GM23248 (cell line): ENCODE data around the gene CD93. TPM values are rescaled to one million over a fixed set of nuclear protein-coding genes. Genes with fewer than 3 reads are reported as not detected.

Experiments used
- DNase-seq: peaks from one replicate; pipeline ENCODE4 v3.0.0-alpha.2; 2015
- H2AFZ ChIP-seq: fragments of 200-600 bp; sonication (generic); 2 replicates; pipeline ENCODE4 v1.6.1; 2016; ENCODE audit warnings: antibody characterized with exemption
- H3F3A ChIP-seq: fragments of 200-600 bp; sonication (generic); 2 replicates; pipeline ENCODE4 v1.6.1; 2016; ENCODE audit warnings: mild to moderate bottlenecking, antibody characterized with exemption, mixed run types; ENCODE audit not compliant: insufficient read depth
- H3K27ac ChIP-seq: fragments of 200-600 bp; sonication (generic); 2 replicates; pipeline ENCODE4 v1.5.1; 2016; ENCODE audit warnings: mild to moderate bottlenecking
- H3K27me3 ChIP-seq: fragments of 200-600 bp; sonication (generic); replicated peaks from 2 replicates; pipeline ENCODE4 v1.6.1; 2016; ENCODE audit warnings: mild to moderate bottlenecking; ENCODE audit not compliant: insufficient read depth
- H3K36me3 ChIP-seq: fragments of 200-600 bp; sonication (generic); 2 replicates; pipeline ENCODE4 v1.6.1; 2016; ENCODE audit warnings: low read depth, mild to moderate bottlenecking
- H3K4me1 ChIP-seq: fragments of 200-600 bp; sonication (generic); 2 replicates; pipeline ENCODE4 v1.6.1; 2016; ENCODE audit warnings: mild to moderate bottlenecking; ENCODE audit not compliant: insufficient read depth
- H3K4me2 ChIP-seq: fragments of 200-600 bp; sonication (generic); one replicate; pipeline ENCODE4 v1.6.1; 2016; ENCODE audit warnings: mild to moderate bottlenecking; ENCODE audit not compliant: unreplicated experiment
- H3K4me3 ChIP-seq: fragments of 200-600 bp; sonication (generic); 2 replicates; pipeline ENCODE4 v1.5.1; 2016; ENCODE audit warnings: mild to moderate bottlenecking
- H3K79me2 ChIP-seq: fragments of 200-600 bp; sonication (generic); 2 replicates; pipeline ENCODE4 v1.6.1; 2016; ENCODE audit warnings: mild to moderate bottlenecking; ENCODE audit not compliant: insufficient read depth
- H3K9ac ChIP-seq: fragments of 200-600 bp; sonication (generic); 2 replicates; pipeline ENCODE4 v1.6.1; 2016; ENCODE audit warnings: mild to moderate bottlenecking
- H3K9me2 ChIP-seq: fragments of 200-600 bp; sonication (generic); 2 replicates; pipeline ENCODE4 v1.6.1; 2016; ENCODE audit warnings: mixed run types, mild to moderate bottlenecking, moderate library complexity; ENCODE audit not compliant: insufficient read depth
- H3K9me3 ChIP-seq: fragments of 200-600 bp; sonication (generic); one replicate; pipeline ENCODE4 v1.6.1; 2017; ENCODE audit warnings: low read depth
- H4K20me1 ChIP-seq: fragments of 200-600 bp; sonication (generic); 2 replicates; pipeline ENCODE4 v1.6.0; 2016; ENCODE audit not compliant: insufficient read depth
- EZH2 ChIP-seq: fragments of 200-600 bp; sonication (generic); IDR thresholded peaks from 2 replicates; pipeline ENCODE4 v1.6.1; 2018; ENCODE audit warnings: antibody characterized with exemption, mild to moderate bottlenecking; ENCODE audit not compliant: insufficient read depth, poor library complexity, severe bottlenecking
- EZH2phosphoT487 ChIP-seq: fragments of 200-600 bp; sonication (generic); IDR thresholded peaks from 2 replicates; pipeline ENCODE4 v1.6.1; 2018; ENCODE audit warnings: antibody characterized with exemption, moderate library complexity, mild to moderate bottlenecking, low read depth; ENCODE audit not compliant: insufficient read depth
- WGBS, 2 experiments: methylation state at CpG; one replicate each; pipeline ENCODE4 v1.1.6; 2015 to 2017; ENCODE audit warnings: low lambda C conversion rate in 2 of 2, low coverage in 1 of 2; ENCODE audit errors: missing lambda C conversion rate in 2 of 2; 5-methylcytosine and 5-hydroxymethylcytosine counted together
- in situ Hi-C: fragments of 300-500 bp; cut with MboI; formaldehyde crosslinking; loops from 2 replicates; pipeline ENCODE4 v1.15.0; 2020
- polyA plus RNA-seq: library from polyadenylated mRNA; unstranded; fragments of >200 nt; fragmentation: Nextera tagmentation; extraction: Ambion mirVana; gene quantifications from 2 replicates; pipeline ENCODE4 v1.2.1, GENCODE V29; 2016
- total RNA-seq: library from RNA; depleted of rRNA; stranded (reverse); fragments of >200 nt; shearing (Covaris generic); gene quantifications from 2 replicates; pipeline ENCODE4 v1.2.3, GENCODE V29; 2014

CD93 gene
- total and polyA plus RNA-seq, 2 experiments from 2014 or later = 0.03 TPM; not detected in 1

- H3K9me2 ChIP-seq = no peaks in the 10 kb centered on the region
- no peak for DNase-seq
- H3K79me2 ChIP-seq = no peaks in the 10 kb centered on the region
- no peak overlapping the region for H3K9ac ChIP-seq
- in situ Hi-C loops = no loop called here
- no peak overlapping the region for H2AFZ ChIP-seq
- H4K20me1 ChIP-seq = no peaks in the 10 kb centered on the region
- H3K4me1 ChIP-seq = peaks cover 7% of the 10 kb centered on the region; the same call in 1 of the 2 replicates
- no peak overlapping the region for H3K4me3 ChIP-seq
- no peaks in the 10 kb centered on the region for H3K27me3 ChIP-seq
- no peak for TF ChIP-seq EZH2
- no peak for TF ChIP-seq EZH2phosphoT487
- H3K27ac ChIP-seq = no peak overlapping the region
- H3K4me2 ChIP-seq = no peak overlapping the region
- no peaks in the 10 kb centered on the region for H3F3A ChIP-seq
- H3K9me3 ChIP-seq = no peaks in the 10 kb centered on the region
- H3K36me3 ChIP-seq = no peaks in the 10 kb centered on the region
- WGBS, 2 experiments = 93 to 97% methylated on average over 6 to 9 of the region's 9 CpGs
Measured at GRCh38 chr20:23121751-23122320, 35.7 kb upstream of the CD93 start.

- TF ChIP-seq EZH2 = no peak
- TF ChIP-seq EZH2phosphoT487 = no peak
- WGBS, 2 experiments = 69 to 73% methylated on average over 15 of the region's 15 CpGs
- Histone ChIP-seq H3K4me2 (no peak overlapping the region), H3K9me2 (no peaks in the 10 kb centered on the region), H3K36me3 (no peaks in the 10 kb centered on the region), H3K9me3 (no peaks in the 10 kb centered on the region), H3K4me1 (peaks cover 7% of the 10 kb centered on the region; the same call in 1 of the 2 replicates), H3F3A (no peaks in the 10 kb centered on the region), H3K27me3 (no peaks in the 10 kb centered on the region), H3K27ac (no peak overlapping the region), H4K20me1 (no peaks in the 10 kb centered on the region), H3K79me2 (no peaks in the 10 kb centered on the region), H3K9ac (no peak overlapping the region), H2AFZ (no peak overlapping the region), H3K4me3 (no peak overlapping the region)
- in situ Hi-C loops = no loop called here
- DNase-seq = no peak
Measured at GRCh38 chr20:23120936-23121750, 35.0 kb upstream of the CD93 start.

- no peak for DNase-seq
- H3K36me3 ChIP-seq = no peaks in the 10 kb centered on the region
- no peaks in the 10 kb centered on the region for H3K9me3 ChIP-seq
- H3K4me2 ChIP-seq = no peak overlapping the region
- no peak overlapping the region for H3K27ac ChIP-seq
- no peak overlapping the region for H2AFZ ChIP-seq
- H3K27me3 ChIP-seq = no peaks in the 10 kb centered on the region
- no peaks in the 10 kb centered on the region for H3K9me2 ChIP-seq
- no peaks in the 10 kb centered on the region for H3K79me2 ChIP-seq
- peaks cover under 1% of the 10 kb centered on the region; the same call in 1 of the 2 replicates for H3K4me1 ChIP-seq
- in situ Hi-C loops = no loop called here
- no peaks in the 10 kb centered on the region for H4K20me1 ChIP-seq
- TF ChIP-seq EZH2phosphoT487 (no peak), EZH2 (no peak)
- no peak overlapping the region for H3K9ac ChIP-seq
- no peak overlapping the region for H3K4me3 ChIP-seq
- H3F3A ChIP-seq = no peaks in the 10 kb centered on the region
- WGBS, 2 experiments = 79 to 82% methylated on average over 6 to 7 of the region's 7 CpGs
Measured at GRCh38 chr20:23120261-23120660, 34.1 kb upstream of the CD93 start.

- TF ChIP-seq EZH2 = no peak
- TF ChIP-seq EZH2phosphoT487 = no peak
- H3K36me3 ChIP-seq = no peaks in the 10 kb centered on the region
- no peaks in the 10 kb centered on the region for H4K20me1 ChIP-seq
- no peaks in the 10 kb centered on the region for H3K9me2 ChIP-seq
- no peak overlapping the region for H3K9ac ChIP-seq
- H3K27me3 ChIP-seq = no peaks in the 10 kb centered on the region
- H3K79me2 ChIP-seq = no peaks in the 10 kb centered on the region
- H3K4me3 ChIP-seq = no peak overlapping the region
- H2AFZ ChIP-seq = no peak overlapping the region
- WGBS, 2 experiments = 86 to 92% methylated on average over 14 to 15 of the region's 15 CpGs
- DNase-seq = no peak
- no peak overlapping the region for H3K4me2 ChIP-seq
- H3K27ac ChIP-seq = no peak overlapping the region
- no peaks in the 10 kb centered on the region for H3F3A ChIP-seq
- H3K9me3 ChIP-seq = no peaks in the 10 kb centered on the region
- H3K4me1 ChIP-seq = no peaks in the 10 kb centered on the region
- in situ Hi-C loops = no loop called here
Measured at GRCh38 chr20:23119456-23120216, 33.5 kb upstream of the CD93 start.
